ENCODE measurements around the gene YTHDF2. TPM values are rescaled to one million over a fixed set of nuclear protein-coding genes. Genes with fewer than 3 reads are reported as not detected.
A peak's percentile ranks its signal among the peaks of the same experiment; 100 is the strongest.

Gene YTHDF2
- total and polyA plus RNA-seq, 2 of the 13 experiments (the other 11 are each of a cell fraction or from before 2014, with no cell fraction given) = 48.4 to 59.6 TPM

DNA sequence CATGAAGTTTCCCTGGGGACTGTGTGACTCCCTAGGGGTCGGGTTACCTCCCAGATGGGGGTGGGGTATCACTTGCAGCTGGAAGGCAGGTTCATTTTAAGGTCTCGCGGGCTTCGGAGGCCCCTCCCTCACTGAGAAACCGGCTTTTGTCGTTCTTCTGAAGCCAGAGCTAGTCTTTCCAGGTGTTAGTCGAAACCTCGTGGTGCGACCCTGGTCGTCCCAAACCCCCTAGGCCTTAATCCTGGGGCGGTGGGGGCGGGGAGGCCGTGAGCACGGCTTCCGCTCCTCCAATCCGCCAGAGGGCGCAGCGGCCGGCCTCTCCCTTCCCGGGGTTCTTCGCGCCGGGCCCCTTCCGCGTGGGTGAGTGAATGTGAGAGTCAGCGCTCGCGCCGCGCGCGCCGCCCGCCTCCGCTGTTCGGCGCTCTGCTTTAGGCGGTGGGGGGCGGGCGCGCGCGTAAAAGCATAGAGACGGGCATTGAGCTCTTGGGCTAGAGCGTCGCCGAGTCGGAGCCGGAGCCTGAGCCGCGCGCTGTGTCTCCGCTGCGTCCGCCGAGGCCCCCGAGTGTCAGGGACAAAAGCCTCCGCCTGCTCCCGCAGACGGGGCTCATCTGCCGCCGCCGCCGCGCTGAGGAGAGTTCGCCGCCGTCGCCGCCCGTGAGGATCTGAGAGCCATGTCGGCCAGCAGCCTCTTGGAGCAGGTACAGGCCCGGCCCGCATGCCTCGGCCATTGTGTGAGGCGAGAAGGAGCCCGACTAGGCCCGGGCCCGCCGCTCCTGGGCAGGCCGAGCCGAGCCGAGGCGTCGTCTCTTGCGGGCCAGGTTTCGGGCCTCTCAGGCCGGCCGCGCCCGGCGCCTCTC lies at the start of gene YTHDF2 (continued):
- TF ChIP-seq CENPT (CRISPR knock-in tag; IDR thresholded peaks at IDR 0.05; ENCODE audit: low read depth) (no peak), SCMH1 (CRISPR knock-in tag; IDR thresholded peaks at IDR 0.05; ENCODE audit: borderline replicate concordance) (no peak), HNRNPL (IDR thresholded peaks at IDR 0.05; ENCODE audit: low read depth, low read length) (no peak), ZNF446 (CRISPR knock-in tag; IDR thresholded peaks at IDR 0.05) (no peak; the same call in 1 of the 2 replicates), ARNT (IDR thresholded peaks at IDR 0.05) (no peak), SAP130 (CRISPR knock-in tag; IDR thresholded peaks at IDR 0.05; ENCODE audit: low read depth) (peak; percentile 96), ISL2 (CRISPR knock-in tag; IDR thresholded peaks at IDR 0.05) (peak; percentile 80), PHF8 (CRISPR knock-in tag; IDR thresholded peaks at IDR 0.05) (peak; percentile 95), ZNF768 (CRISPR knock-in tag; IDR thresholded peaks at IDR 0.05) (peak; percentile 86), SMAD3 (CRISPR knock-in tag; IDR thresholded peaks at IDR 0.05) (peak; percentile 72), SRSF9 (IDR thresholded peaks at IDR 0.05; ENCODE audit: borderline replicate concordance, insufficient read depth, low read depth, low read length, poor library complexity, severe bottlenecking) (no peak), SRY (CRISPR knock-in tag; IDR thresholded peaks at IDR 0.05) (peak; percentile 82; the same call in 1 of the 2 replicates), RFX5 (IDR thresholded peaks at IDR 0.05; ENCODE audit: low read depth, low read length) (no peak), NKX3-1 (CRISPR knock-in tag; IDR thresholded peaks at IDR 0.05) (peak; percentile 79), SP2 (CRISPR knock-in tag; IDR thresholded peaks at IDR 0.05) (peak; percentile 41; the same call in 1 of the 2 replicates), TEF (CRISPR knock-in tag; IDR thresholded peaks at IDR 0.05) (peak; percentile 72; the same call in 1 of the 2 replicates), SYNCRIP (IDR thresholded peaks at IDR 0.05; ENCODE audit: insufficient read depth, low read depth, low read length) (no peak), NCOA5 (CRISPR knock-in tag; IDR thresholded peaks at IDR 0.05) (no peak), ZFP36L1 (CRISPR knock-in tag; IDR thresholded peaks at IDR 0.05) (peak; percentile 34; the same call in 1 of the 2 replicates), ZNF562 (CRISPR knock-in tag; IDR thresholded peaks at IDR 0.05; ENCODE audit: borderline replicate concordance) (no peak), ARHGAP35 (CRISPR knock-in tag; IDR thresholded peaks at IDR 0.05; ENCODE audit: borderline replicate concordance) (0 out of 2 replicates have a peak, but pooled peaks have one; percentile 21), HNRNPUL1 (IDR thresholded peaks at IDR 0.05; ENCODE audit: low read depth, low read length) (peak; percentile 54; the same call in 1 of the 2 replicates), ZNF207 (IDR thresholded peaks at IDR 0.05; ENCODE audit: borderline replicate concordance) (no peak), SMYD3 (CRISPR knock-in tag; IDR thresholded peaks at IDR 0.05) (0 out of 2 replicates have a peak, but pooled peaks have one; percentile 73)
- TF ChIP-seq, protein P1, sequence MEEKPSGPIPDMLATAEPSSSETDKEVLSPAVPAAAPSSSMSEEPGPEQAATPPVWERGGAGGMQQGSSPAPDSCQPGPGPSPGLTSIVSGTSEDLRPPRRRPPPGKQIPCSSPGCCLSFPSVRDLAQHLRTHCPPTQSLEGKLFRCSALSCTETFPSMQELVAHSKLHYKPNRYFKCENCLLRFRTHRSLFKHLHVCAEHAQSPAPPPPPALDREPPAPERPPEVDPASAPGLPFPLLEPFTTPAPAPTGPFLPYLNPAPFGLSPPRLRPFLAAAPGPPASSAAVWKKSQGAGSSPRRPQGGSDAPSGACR (CRISPR knock-in tag; IDR thresholded peaks at IDR 0.05) = 0 out of 2 replicates have a peak, but pooled peaks have one; percentile 47
- TF ChIP-seq, protein P2, sequence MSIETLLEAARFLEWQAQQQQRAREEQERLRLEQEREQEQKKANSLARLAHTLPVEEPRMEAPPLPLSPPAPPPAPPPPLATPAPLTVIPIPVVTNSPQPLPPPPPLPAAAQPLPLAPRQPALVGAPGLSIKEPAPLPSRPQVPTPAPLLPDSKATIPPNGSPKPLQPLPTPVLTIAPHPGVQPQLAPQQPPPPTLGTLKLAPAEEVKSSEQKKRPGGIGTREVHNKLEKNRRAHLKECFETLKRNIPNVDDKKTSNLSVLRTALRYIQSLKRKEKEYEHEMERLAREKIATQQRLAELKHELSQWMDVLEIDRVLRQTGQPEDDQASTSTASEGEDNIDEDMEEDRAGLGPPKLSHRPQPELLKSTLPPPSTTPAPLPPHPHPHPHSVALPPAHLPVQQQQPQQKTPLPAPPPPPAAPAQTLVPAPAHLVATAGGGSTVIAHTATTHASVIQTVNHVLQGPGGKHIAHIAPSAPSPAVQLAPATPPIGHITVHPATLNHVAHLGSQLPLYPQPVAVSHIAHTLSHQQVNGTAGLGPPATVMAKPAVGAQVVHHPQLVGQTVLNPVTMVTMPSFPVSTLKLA (IDR thresholded peaks at IDR 0.05) = peak; percentile 66; the same call in 1 of the 2 replicates

Measured in HepG2 (cell line).